Uterus (tissue), 2 donors: ENCODE data around the gene SIRT2.

Experiments
- POLR2A ChIP-seq, 2 donors: fragments of 450-650 bp; IDR thresholded peaks; one replicate each; pipeline ENCODE4 v1.6.1; 2016; ENCODE audit warnings: antibody characterized with exemption in 2 of 2, mild to moderate bottlenecking in 1 of 2, moderate library complexity in 1 of 2
- TF ChIP-seq, protein P1 (sequence below), 4 experiments: fragments of 200-600 bp in 2 of 4; fragments of 450-650 bp in 2 of 4; sonication (generic) in 2 of 4; IDR thresholded peaks; one replicate each; pipeline ENCODE4 v1.5.1; 2016 to 2019; ENCODE audit warnings: antibody characterized with exemption in 4 of 4, mild to moderate bottlenecking in 2 of 4, moderate library complexity in 1 of 4

DNA sequence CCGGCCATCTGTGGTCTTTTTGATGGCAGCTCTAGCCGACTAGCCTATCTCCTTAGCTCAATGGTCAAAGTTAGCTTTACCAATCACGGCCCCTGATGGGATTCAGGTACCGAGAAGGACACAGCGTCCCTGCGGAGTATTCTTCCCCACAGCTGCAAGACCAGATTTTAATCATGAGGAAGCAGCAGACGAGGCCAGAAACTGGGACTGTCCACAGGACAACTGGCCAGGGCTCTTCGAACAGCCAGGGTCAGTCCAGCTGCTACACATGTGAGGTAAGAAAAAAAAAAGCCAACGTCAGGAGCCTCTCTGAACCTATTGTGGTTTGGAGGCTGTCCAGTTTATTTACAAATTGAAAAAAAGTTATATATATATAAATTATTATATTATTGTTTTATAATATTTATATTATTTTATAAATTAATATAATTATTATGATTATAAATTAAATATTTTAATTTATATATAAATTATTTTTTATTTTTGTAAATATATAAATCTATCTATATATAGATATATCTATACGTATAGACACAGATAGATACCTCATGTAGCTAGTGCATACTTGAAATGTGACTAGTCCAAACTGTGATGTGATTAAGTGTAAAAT lies 32.1 kb downstream of the SIRT2 start:
- TF ChIP-seq POLR2A (IDR thresholded peaks at IDR 0.05), result no peak
- TF ChIP-seq, protein P1, sequence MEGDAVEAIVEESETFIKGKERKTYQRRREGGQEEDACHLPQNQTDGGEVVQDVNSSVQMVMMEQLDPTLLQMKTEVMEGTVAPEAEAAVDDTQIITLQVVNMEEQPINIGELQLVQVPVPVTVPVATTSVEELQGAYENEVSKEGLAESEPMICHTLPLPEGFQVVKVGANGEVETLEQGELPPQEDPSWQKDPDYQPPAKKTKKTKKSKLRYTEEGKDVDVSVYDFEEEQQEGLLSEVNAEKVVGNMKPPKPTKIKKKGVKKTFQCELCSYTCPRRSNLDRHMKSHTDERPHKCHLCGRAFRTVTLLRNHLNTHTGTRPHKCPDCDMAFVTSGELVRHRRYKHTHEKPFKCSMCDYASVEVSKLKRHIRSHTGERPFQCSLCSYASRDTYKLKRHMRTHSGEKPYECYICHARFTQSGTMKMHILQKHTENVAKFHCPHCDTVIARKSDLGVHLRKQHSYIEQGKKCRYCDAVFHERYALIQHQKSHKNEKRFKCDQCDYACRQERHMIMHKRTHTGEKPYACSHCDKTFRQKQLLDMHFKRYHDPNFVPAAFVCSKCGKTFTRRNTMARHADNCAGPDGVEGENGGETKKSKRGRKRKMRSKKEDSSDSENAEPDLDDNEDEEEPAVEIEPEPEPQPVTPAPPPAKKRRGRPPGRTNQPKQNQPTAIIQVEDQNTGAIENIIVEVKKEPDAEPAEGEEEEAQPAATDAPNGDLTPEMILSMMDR (IDR thresholded peaks at IDR 0.05), result no peak
